Sigmoid colon (tissue), 7 donors: ENCODE measurements around the gene CCDC146. TPM values are rescaled to one million over a fixed set of nuclear protein-coding genes. Genes with fewer than 3 reads are reported as not detected.

ENCODE experiments used
- DNase-seq: peaks from one replicate; pipeline ENCODE4 v3.0.0-alpha.2; 2019
- H3K27ac ChIP-seq, 4 donors: fragments of 200-600 bp; sonication (generic); one replicate each; pipeline ENCODE4 v1.5.1; 2016 to 2019; ENCODE audit warnings: mild to moderate bottlenecking in 1 of 4
- H3K27me3 ChIP-seq, 3 donors: fragments of 200-600 bp; sonication (generic); one replicate each; pipeline ENCODE4 v1.5.1; 2019; ENCODE audit warnings: mild to moderate bottlenecking in 1 of 3
- H3K36me3 ChIP-seq, 4 donors: fragments of 200-600 bp; sonication (generic); one replicate each; pipeline ENCODE4 v1.5.1; 2016 to 2019
- H3K4me1 ChIP-seq, 4 donors: fragments of 200-600 bp; sonication (generic); one replicate each; pipeline ENCODE4 v1.5.1; 2017 to 2019
- H3K4me3 ChIP-seq, 4 donors: fragments of 200-600 bp; sonication (generic); one replicate each; pipeline ENCODE4 v1.5.1; 2017 to 2019; ENCODE audit warnings: mild to moderate bottlenecking in 2 of 4, moderate library complexity in 1 of 4
- H3K9me3 ChIP-seq, 4 donors: fragments of 200-600 bp in 3 of 4; sonication (generic) in 3 of 4; one replicate each; pipeline versions ENCODE4 v1.5.1 to v1.6.1; 2013 to 2019
- EP300 ChIP-seq, 4 donors: sonication (generic); formaldehyde crosslinking; IDR thresholded peaks; one replicate each; pipeline ENCODE4 v1.6.1; 2017; ENCODE audit warnings: antibody characterized with exemption in 4 of 4
- POLR2A ChIP-seq, 2 donors: fragments of 450-650 bp; IDR thresholded peaks; one replicate each; pipeline ENCODE4 v1.6.1; 2016; ENCODE audit warnings: antibody characterized with exemption in 2 of 2, mild to moderate bottlenecking in 2 of 2, moderate library complexity in 2 of 2
- POLR2AphosphoS5 ChIP-seq, 4 donors: sonication (generic); formaldehyde crosslinking; IDR thresholded peaks; one replicate each; pipeline ENCODE4 v1.6.1; 2017; ENCODE audit warnings: antibody characterized with exemption in 4 of 4
- WGBS, 2 donors: extraction: QIAGEN DNeasy Blood & Tissue Kit; methylation state at CpG; one replicate each; pipeline ENCODE4 v1.1.7; 2013; 5-methylcytosine and 5-hydroxymethylcytosine counted together
- intact Hi-C: fragments of 100-400 bp; cut with DNase I; formaldehyde crosslinking; loops from one replicate; pipeline ENCODE4 v1.15.1; 2023
- polyA plus RNA-seq, 3 donors: library from polyadenylated mRNA; stranded (reverse); fragments of 200-250 nt; gene quantifications; one replicate each; pipeline ENCODE4 v1.2.3, GENCODE V29; 2013
- total RNA-seq, 4 donors: library from RNA; depleted of rRNA; stranded (reverse); fragments of >200 nt; gene quantifications; one replicate each; pipeline ENCODE4 v1.1.0, GENCODE V29; 2016
- TF ChIP-seq, protein P1 (sequence below), 4 experiments: fragments of 450-650 bp in 3 of 4; fragments of 200-600 bp in 1 of 4; IDR thresholded peaks; one replicate each; pipeline ENCODE4 v1.5.1; 2016 to 2019; ENCODE audit warnings: antibody characterized with exemption in 4 of 4, mild to moderate bottlenecking in 3 of 4, moderate library complexity in 2 of 4
- donor health status: healthy with polysubstance abuse.
- donor health status: Bipolar disorder and iron deficiency.
- donor health status: healthy.

CCDC146 gene
- total and polyA plus RNA-seq, 7 donors: 2.3 to 45.7 (median 18.4) TPM

DNA sequence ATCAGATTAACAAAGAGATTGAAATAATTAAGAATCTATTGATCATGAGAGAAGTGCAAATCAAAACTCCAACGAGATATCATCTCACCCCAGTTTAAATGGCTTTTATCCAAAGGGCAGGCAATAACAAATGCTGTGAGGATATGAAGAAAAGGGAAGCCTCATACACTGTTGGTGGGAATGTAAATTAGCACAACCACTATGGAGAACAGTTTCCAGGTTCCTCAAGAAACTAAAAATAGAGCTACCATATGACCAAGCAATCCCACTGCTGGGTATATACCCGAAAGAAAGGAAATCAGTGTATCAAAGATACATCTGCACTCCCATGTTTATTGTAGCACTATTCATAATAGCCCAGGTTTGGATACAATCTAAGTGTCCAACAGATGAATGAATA, 63.5 kb downstream of the CCDC146 start:
- peak overlapping the region in 1 of 4 donors; percentile 36 for H3K27ac ChIP-seq
- no peak for TF ChIP-seq POLR2A (IDR thresholded peaks at IDR 0.05)
- no peak for TF ChIP-seq POLR2AphosphoS5 (IDR thresholded peaks at IDR 0.05)
- TF ChIP-seq, protein P1, sequence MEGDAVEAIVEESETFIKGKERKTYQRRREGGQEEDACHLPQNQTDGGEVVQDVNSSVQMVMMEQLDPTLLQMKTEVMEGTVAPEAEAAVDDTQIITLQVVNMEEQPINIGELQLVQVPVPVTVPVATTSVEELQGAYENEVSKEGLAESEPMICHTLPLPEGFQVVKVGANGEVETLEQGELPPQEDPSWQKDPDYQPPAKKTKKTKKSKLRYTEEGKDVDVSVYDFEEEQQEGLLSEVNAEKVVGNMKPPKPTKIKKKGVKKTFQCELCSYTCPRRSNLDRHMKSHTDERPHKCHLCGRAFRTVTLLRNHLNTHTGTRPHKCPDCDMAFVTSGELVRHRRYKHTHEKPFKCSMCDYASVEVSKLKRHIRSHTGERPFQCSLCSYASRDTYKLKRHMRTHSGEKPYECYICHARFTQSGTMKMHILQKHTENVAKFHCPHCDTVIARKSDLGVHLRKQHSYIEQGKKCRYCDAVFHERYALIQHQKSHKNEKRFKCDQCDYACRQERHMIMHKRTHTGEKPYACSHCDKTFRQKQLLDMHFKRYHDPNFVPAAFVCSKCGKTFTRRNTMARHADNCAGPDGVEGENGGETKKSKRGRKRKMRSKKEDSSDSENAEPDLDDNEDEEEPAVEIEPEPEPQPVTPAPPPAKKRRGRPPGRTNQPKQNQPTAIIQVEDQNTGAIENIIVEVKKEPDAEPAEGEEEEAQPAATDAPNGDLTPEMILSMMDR (IDR thresholded peaks at IDR 0.05): no peak
- no peak for TF ChIP-seq EP300 (IDR thresholded peaks at IDR 0.05)
- no peak for DNase-seq

DNA sequence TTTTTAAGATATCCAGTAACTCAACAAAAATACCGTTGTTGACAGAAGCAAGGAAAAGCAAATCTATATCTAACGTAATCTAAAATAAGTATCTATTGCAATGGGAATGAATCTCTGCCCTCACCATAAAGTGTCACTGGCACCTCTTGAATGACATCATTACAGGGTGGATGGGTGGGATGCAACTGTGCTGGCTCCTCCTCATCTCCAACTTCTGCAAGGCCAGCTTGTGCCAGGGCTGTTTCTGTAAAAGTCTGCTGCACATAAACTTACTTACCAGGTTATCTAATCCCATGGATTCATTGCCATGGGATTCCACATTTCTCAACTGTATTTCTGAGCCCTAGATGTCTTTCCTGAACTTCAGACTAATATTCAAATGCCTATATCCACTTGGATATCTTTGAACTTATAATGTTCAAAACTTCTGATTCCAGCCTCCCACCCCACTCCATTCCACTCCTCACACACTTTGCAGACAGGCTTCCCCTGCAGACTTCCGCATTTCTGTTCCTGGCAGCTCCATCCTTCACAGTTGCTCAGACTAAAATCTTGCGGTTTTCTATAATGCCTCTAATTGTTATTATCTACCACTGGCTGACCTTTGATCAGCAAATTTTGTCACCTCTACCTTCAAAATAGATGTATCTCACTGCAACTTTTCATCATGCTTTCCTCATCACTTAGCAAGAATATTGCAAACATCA, 66.5 kb downstream of the CCDC146 start:
- intact Hi-C loops: no loop called here
- H3K27ac ChIP-seq: no peak overlapping the region
- no peaks in the 10 kb centered on the region for H3K9me3 ChIP-seq
- H3K4me1 ChIP-seq: peaks cover 0 to 29% (median 16%) of the 10 kb centered on the region in 4 donors
- whole genome bisulfite sequencing, 2 donors: 78 to 91% methylated on average over 4 of the region's 4 CpGs
- TF ChIP-seq POLR2AphosphoS5 (IDR thresholded peaks at IDR 0.05) (no peak), EP300 (IDR thresholded peaks at IDR 0.05) (no peak), POLR2A (IDR thresholded peaks at IDR 0.05) (no peak)
- TF ChIP-seq, protein P1 (IDR thresholded peaks at IDR 0.05): no peak
- no peak for DNase-seq
- H3K27me3 ChIP-seq: no peaks in the 10 kb centered on the region
- no peaks in the 10 kb centered on the region for H3K36me3 ChIP-seq
- H3K4me3 ChIP-seq: no peak overlapping the region

More for the DNA sequence above, 63.5 kb downstream of the CCDC146 start:
- no peaks in the 10 kb centered on the region for H3K27me3 ChIP-seq
- no peaks in the 10 kb centered on the region for H3K36me3 ChIP-seq
- intact Hi-C loops: no loop called here
- peaks cover 0 to 19% (median 16%) of the 10 kb centered on the region in 4 donors for H3K4me1 ChIP-seq
- no peaks in the 10 kb centered on the region for H3K9me3 ChIP-seq
- no peak overlapping the region for H3K4me3 ChIP-seq
- WGBS, 2 donors: 87 to 90% methylated on average over 2 of the region's 2 CpGs

DNA sequence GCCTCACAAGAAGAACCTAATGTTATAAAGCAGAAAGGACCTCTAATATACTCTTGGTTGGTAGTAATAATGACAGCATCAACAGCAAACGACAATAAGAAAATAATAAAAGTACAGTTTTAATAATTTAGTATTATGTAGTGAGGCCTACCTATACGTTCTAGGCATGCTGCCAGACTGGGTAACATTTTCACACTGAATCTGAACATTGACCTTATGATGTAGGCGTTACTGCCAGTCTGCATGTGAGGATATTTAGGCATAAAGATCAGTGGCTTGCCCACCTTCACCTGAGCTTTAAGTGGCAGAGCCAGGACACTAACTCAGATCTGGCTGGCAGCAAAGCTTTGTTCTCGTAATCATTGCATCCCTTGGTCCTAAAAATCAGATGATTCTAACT, 74.7 kb downstream of the CCDC146 start:
- intact Hi-C loops: no loop called here
- no peaks in the 10 kb centered on the region for H3K27me3 ChIP-seq
- H3K36me3 ChIP-seq: no peaks in the 10 kb centered on the region
- H3K4me3 ChIP-seq: peak overlapping the region in 3 of 4 donors; percentile 57 to 62 (median 59)
- 20 to 68% methylated on average over 4 of the region's 4 CpGs for WGBS, 2 donors
- H3K9me3 ChIP-seq: no peaks in the 10 kb centered on the region
- no peak for TF ChIP-seq POLR2A (IDR thresholded peaks at IDR 0.05)
- TF ChIP-seq EP300 (IDR thresholded peaks at IDR 0.05): no peak
- TF ChIP-seq, protein P1 (IDR thresholded peaks at IDR 0.05): no peak
- no peak for TF ChIP-seq POLR2AphosphoS5 (IDR thresholded peaks at IDR 0.05)
- H3K4me1 ChIP-seq: peaks cover 0 to 38% (median 29%) of the 10 kb centered on the region in 4 donors
- H3K27ac ChIP-seq: peak overlapping the region; percentile 67 to 89 (median 80)
- no peak for DNase-seq

DNA sequence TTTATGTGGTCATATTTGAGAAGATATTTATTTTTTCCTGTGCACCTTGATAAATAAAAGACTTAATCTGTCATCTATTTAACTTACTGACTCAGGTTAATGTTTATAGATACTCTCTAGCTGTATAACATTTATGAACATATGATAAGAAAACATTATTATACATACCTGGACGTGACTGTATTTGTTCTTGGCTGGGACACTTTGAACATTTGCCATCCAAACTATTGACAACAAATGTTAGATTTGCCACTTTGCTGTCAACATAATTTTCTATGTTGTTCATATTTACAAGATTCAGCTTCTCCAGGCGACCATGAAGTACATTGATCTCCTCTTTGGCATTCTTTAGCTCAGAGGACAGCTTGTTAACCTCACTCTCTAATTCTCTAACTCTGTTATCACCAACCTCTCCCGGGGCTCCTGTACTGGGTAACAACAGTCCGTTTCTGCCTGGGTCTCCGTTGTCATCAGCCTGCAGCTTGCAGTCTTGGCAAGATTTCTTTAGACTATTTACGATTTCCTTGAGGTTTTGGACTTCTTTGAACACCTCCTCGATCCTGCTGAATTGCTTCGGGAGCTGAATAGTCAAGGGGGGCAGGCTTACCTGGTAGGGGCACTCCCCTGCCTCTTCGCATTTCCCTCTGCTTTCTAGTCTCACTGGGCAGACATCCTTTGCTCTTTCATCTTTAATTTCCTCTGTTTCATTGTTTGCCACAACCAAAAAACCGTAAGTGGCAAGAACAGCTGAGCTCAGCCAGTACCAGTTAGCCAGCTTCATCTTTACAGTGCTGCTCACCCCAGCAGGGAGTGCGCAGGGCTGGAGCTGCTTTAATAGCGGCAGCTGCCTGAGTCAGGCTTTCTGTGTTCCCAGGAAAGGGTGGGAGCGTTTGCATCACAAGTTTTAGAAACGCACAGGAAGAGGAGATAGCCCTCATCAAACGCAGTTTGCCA, 76.9 kb downstream of the CCDC146 start, which contains the start of gene FGL2:
Gene FGL2, minus strand, starts transcription at position 807 of the 954 bp plus-strand sequence. Its CDS starts 26 bp downstream, at position 781.
- TF ChIP-seq, protein P1 (IDR thresholded peaks at IDR 0.05): no peak
- TF ChIP-seq POLR2A (IDR thresholded peaks at IDR 0.05) (peak in 1 of 2 donors; percentile 28), EP300 (IDR thresholded peaks at IDR 0.05) (no peak), POLR2AphosphoS5 (IDR thresholded peaks at IDR 0.05) (peak; percentile 81 to 92 (median 88))
- 2 to 8% methylated on average over 15 of the region's 15 CpGs for WGBS, 2 donors
- H3K4me1 ChIP-seq: peaks cover 0 to 38% (median 19%) of the 10 kb centered on the region in 4 donors

More for the DNA sequence above, 76.9 kb downstream of the CCDC146 start, which contains the start of gene FGL2:
- DNase-seq: peak; percentile 89
- Histone ChIP-seq H3K27ac (peak within 1 kb of the TSS; percentile 67 to 89 (median 80)), H3K4me3 (peak within 1 kb of the TSS; percentile 45 to 62 (median 58)), H3K27me3 (no peaks in the 10 kb centered on the region), H3K36me3 (no peaks in the 10 kb centered on the region), H3K9me3 (no peaks in the 10 kb centered on the region)
- intact Hi-C loops: no loop called here
